K562 (cell line): ENCODE data around the gene RAI1. TPM values are rescaled to one million over a fixed set of nuclear protein-coding genes. Genes with fewer than 3 reads are reported as not detected.

ENCODE experiments used
- ATAC-seq: fragments of 200-7000 bp; cut with Tn5 transposase; 3 replicates; pipeline ENCODE4 v1.9.1; 2020; ENCODE audit warnings: moderate library complexity
- BruUV-seq: library from RNA; stranded (reverse); fragments of 400-500 nt; replicated peaks from 2 replicates; lab custom pipeline; 2021; lab: Mats Ljungman, UMichigan
- CTCF ChIA-PET: fragments of 300-600 bp; formaldehyde crosslinking; extraction: SDS; loops from one replicate; lab custom pipeline; 2021; ENCODE audit warnings: low intra/inter-chr PET ratio; lab: Yijun Ruan, JAX
- POLR2A ChIA-PET: fragments of 300-600, 350-650 bp; sonication (Branson Sonifier 250); formaldehyde crosslinking; extraction: SDS; loops from one replicate; lab custom pipeline; 2021; ENCODE audit warnings: antibody characterized with exemption, inconsistent platforms; lab: Yijun Ruan, JAX
- DNase-seq, 4 experiments: peaks; one replicate each; pipeline versions ENCODE4 v3.0.0 to v3.0.0-alpha.2; 2011 to 2018; ENCODE audit warnings: low spot score in 3 of 4, mixed read lengths in 3 of 4; ENCODE audit errors: extremely low read depth in 1 of 4
- FAIRE-seq: peaks from 2 replicates; lab custom pipeline; 2011; peaks lifted over from hg19 to GRCh38; lab: Jason Lieb, UNC
- H2AFZ ChIP-seq: 2 replicates; pipeline ENCODE4 v1.6.0; 2011; ENCODE audit warnings: low read depth, low read length, control low read depth, inconsistent platforms
- H3K27ac ChIP-seq: fragments of 200-600 bp; 3 replicates; pipeline ENCODE4 v1.8.0; 2011; ENCODE audit warnings: low read depth, mild to moderate bottlenecking, control low read depth, inconsistent platforms, low read length, moderate library complexity, mixed read lengths; ENCODE audit errors: extremely low read depth
- H3K27me3 ChIP-seq, 2 experiments: fragments of 300-600 bp in 1 of 2; 2 replicates in 1 of 2; 3 replicates in 1 of 2; pipeline versions ENCODE4 v1.6.0 to v1.8.0; 2011; ENCODE audit warnings: inconsistent platforms in 2 of 2, low read length in 2 of 2, mild to moderate bottlenecking in 1 of 2, mixed read lengths in 1 of 2, moderate library complexity in 1 of 2; ENCODE audit not compliant: control insufficient read depth in 2 of 2, insufficient read depth in 2 of 2
- H3K36me3 ChIP-seq: fragments of 300-600 bp; 3 replicates; pipeline ENCODE4 v1.8.0; 2011; ENCODE audit warnings: mild to moderate bottlenecking, low read length, inconsistent platforms; ENCODE audit not compliant: control insufficient read depth, insufficient read depth
- H3K4me1 ChIP-seq, 2 experiments: fragments of 200-600 bp in 1 of 2; replicated peaks in 1 of 2; 2 replicates in 1 of 2; 3 replicates in 1 of 2; pipeline versions ENCODE4 v1.5.1 to v1.8.0; 2011; ENCODE audit warnings: inconsistent platforms in 2 of 2, low read length in 2 of 2, mild to moderate bottlenecking in 1 of 2, mixed read lengths in 1 of 2, moderate library complexity in 1 of 2; ENCODE audit not compliant: control insufficient read depth in 2 of 2, insufficient read depth in 2 of 2
- H3K4me2 ChIP-seq: 2 replicates; pipeline ENCODE4 v1.6.1; 2011; ENCODE audit warnings: low read length, control low read depth, inconsistent platforms, mixed read lengths; ENCODE audit not compliant: insufficient read depth
- H3K4me3 ChIP-seq: fragments of 200-600 bp; sonication (generic), shearing (Covaris generic); 2 replicates; pipeline ENCODE4 v1.5.1; 2016; ENCODE audit warnings: control low read depth, inconsistent platforms
- H3K79me2 ChIP-seq: fragments of 200-600 bp; 3 replicates; pipeline ENCODE4 v1.8.0; 2011; ENCODE audit warnings: low read length, inconsistent platforms; ENCODE audit not compliant: control insufficient read depth, insufficient read depth
- H3K9ac ChIP-seq, 2 experiments: 2 replicates each; pipeline versions ENCODE4 v1.6.0 to v1.6.1; 2011; ENCODE audit warnings: low read depth in 2 of 2, low read length in 2 of 2, control low read depth in 1 of 2, inconsistent platforms in 1 of 2, mild to moderate bottlenecking in 1 of 2, mixed read lengths in 1 of 2; ENCODE audit not compliant: insufficient read depth in 1 of 2
- H3K9me1 ChIP-seq: one replicate; pipeline ENCODE4 v1.6.0; 2011; ENCODE audit warnings: inconsistent platforms, mild to moderate bottlenecking, low read length, moderate library complexity; ENCODE audit not compliant: control insufficient read depth, insufficient read depth
- H3K9me3 ChIP-seq: replicated peaks from 2 replicates; pipeline ENCODE4 v1.5.1; 2011; ENCODE audit warnings: low read depth, low read length, inconsistent platforms; ENCODE audit not compliant: control insufficient read depth, insufficient read depth
- H4K20me1 ChIP-seq: replicated peaks from 2 replicates; pipeline ENCODE4 v1.6.1; 2011; ENCODE audit warnings: low read length, inconsistent platforms, mixed read lengths; ENCODE audit not compliant: control insufficient read depth, insufficient read depth
- ARID1B ChIP-seq: fragments of 450-650 bp; IDR thresholded peaks from 2 replicates; pipeline ENCODE4 v1.6.1; 2016; ENCODE audit warnings: antibody characterized with exemption, mild to moderate bottlenecking, inconsistent platforms
- CREB1 ChIP-seq, 2 experiments: sonication (generic) in 1 of 2; formaldehyde crosslinking in 1 of 2; IDR thresholded peaks; 2 replicates each; pipeline versions ENCODE4 v1.6.1 to v1.8.0; 2012 to 2022; ENCODE audit warnings: inconsistent platforms in 1 of 2, mild to moderate bottlenecking in 1 of 2, missing genetic modification reagents in 1 of 2, moderate library complexity in 1 of 2
- CTCFL ChIP-seq: IDR thresholded peaks from 2 replicates; pipeline ENCODE4 v1.6.1; 2011; ENCODE audit warnings: borderline replicate concordance, low read depth, mild to moderate bottlenecking, moderate library complexity, low read length; ENCODE audit not compliant: insufficient read depth, poor library complexity, severe bottlenecking
- EGR1 ChIP-seq: fragments of 450-650 bp; conservative IDR thresholded peaks from 2 replicates; pipeline ENCODE4 v1.6.1; 2017; ENCODE audit warnings: mild to moderate bottlenecking
- ERF ChIP-seq: fragments of 450-650 bp; formaldehyde crosslinking; IDR thresholded peaks from 2 replicates; pipeline ENCODE4 v1.4.0; 2020; ENCODE audit warnings: mild to moderate bottlenecking, mixed read lengths
- GABPB1 ChIP-seq: sonication (generic); formaldehyde crosslinking; IDR thresholded peaks from 2 replicates; pipeline ENCODE4 v1.8.0; 2022; ENCODE audit warnings: mild to moderate bottlenecking, missing genetic modification reagents
- HDAC3 ChIP-seq: fragments of 450-650 bp; IDR thresholded peaks from 2 replicates; pipeline ENCODE4 v1.6.1; 2018; ENCODE audit warnings: borderline replicate concordance, mild to moderate bottlenecking, moderate library complexity; ENCODE audit not compliant: partially characterized antibody
- NCOR1 ChIP-seq: fragments of 450-650 bp; IDR thresholded peaks from 2 replicates; pipeline ENCODE4 v1.6.1; 2016; ENCODE audit warnings: mild to moderate bottlenecking, moderate library complexity
- SIX5 ChIP-seq, 2 experiments: IDR thresholded peaks; 2 replicates each; pipeline ENCODE4 v1.6.1; 2011; ENCODE audit warnings: low read length in 2 of 2, borderline replicate concordance in 1 of 2, low read depth in 1 of 2, mild to moderate bottlenecking in 1 of 2, moderate library complexity in 1 of 2; ENCODE audit not compliant: insufficient read depth in 1 of 2
- ZBTB2 ChIP-seq: fragments of 450-650 bp; IDR thresholded peaks from 2 replicates; pipeline ENCODE4 v1.6.1; 2016; ENCODE audit warnings: antibody characterized with exemption
- ZNF347 ChIP-seq: fragments of 450-650 bp; formaldehyde crosslinking; IDR thresholded peaks from 2 replicates; pipeline ENCODE4 v1.4.0; 2020; ENCODE audit warnings: low read depth, mild to moderate bottlenecking, moderate library complexity
- WGBS: fragments of 100-300 bp; shearing (Covaris generic); methylation state at CpG from one replicate; pipeline ENCODE4 v1.1.6; 2016; ENCODE audit warnings: low coverage, mixed read lengths; ENCODE audit not compliant: insufficient coverage; ENCODE audit errors: missing lambda C conversion rate; 5-methylcytosine and 5-hydroxymethylcytosine counted together
- in situ Hi-C: fragments of 300-500 bp; cut with MboI; formaldehyde crosslinking; loops from 4 replicates; pipeline ENCODE4 v1.15.0; 2018; ENCODE audit warnings: inconsistent platforms, mixed read lengths
- intact Hi-C: fragments of 100-400 bp; cut with micrococcal nuclease; formaldehyde crosslinking; loops from 2 replicates; pipeline ENCODE4 v1.14.2; 2022
- polyA plus RNA-seq, 8 experiments: library from polyadenylated mRNA; depleted of rRNA in 4 of 8; stranded (reverse) in 5 of 8; unstranded in 3 of 8; fragments of >200 nt; fragmentation: Nextera tagmentation in 2 of 8; fragmentation: Illumina TruSeq in 1 of 8; extraction: Ambion mirVana in 2 of 8; extraction: Trizol in 1 of 8; gene quantifications; 2 replicates each; pipeline versions ENCODE4 v1.2.1 to v1.2.3, GENCODE V29; 2011 to 2014; ENCODE audit warnings: inconsistent platforms in 1 of 8, missing spikeins in 1 of 8
- total RNA-seq, 7 experiments: library from RNA; depleted of rRNA in 6 of 7; stranded (reverse); fragments of >200 nt in 6 of 7; fragmentation: Illumina TruSeq in 2 of 7; extraction: Trizol in 2 of 7; gene quantifications; 2 replicates each; pipeline versions ENCODE4 v1.2.1 to v1.2.3, GENCODE V29; 2011 to 2021; ENCODE audit warnings: low replicate concordance in 1 of 7

The RAI1 gene
- total and polyA plus RNA-seq, 9 of the 15 experiments (the other 6 are each of a cell fraction or from before 2014, with no cell fraction given), result 0.68 to 19.9 (median 5.5) TPM

DNA sequence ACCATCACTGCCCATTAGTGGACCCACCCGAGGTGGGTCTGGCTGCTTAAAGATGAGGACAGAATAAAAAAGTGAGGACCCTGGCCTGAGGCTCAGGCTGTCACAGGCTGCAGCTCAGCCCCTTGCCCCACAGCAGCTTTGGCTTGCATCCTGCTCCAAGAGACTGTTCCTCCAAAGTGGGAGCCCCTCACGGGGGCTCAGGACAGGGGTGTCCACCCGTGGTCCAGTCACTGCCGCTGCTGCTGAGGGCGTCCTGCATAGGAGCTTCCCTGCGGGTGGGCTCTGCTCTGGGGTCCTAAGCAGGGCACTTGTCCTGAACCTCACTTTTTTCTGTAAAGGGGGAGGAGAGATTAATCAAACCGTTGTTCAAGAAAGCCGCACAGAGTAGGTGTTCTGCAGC is 107.7 kb downstream of the RAI1 start:
- no peak overlapping the region for H3K27ac ChIP-seq
- WGBS, result 76% methylated on average over 6 of the region's 8 CpGs

More for the DNA sequence above, 107.7 kb downstream of the RAI1 start:
- no peak for FAIRE-seq
- Histone ChIP-seq H4K20me1 (no peaks in the 10 kb centered on the region; the same call in 1 of the 2 replicates), H3K4me1 (peaks cover 0 to 82% of the 10 kb centered on the region in 2 experiments), H3K4me3 (no peak overlapping the region), H3K36me3 (peaks cover 7% of the 10 kb centered on the region; the same call in 2 of the 3 replicates), H3K79me2 (peaks cover 12% of the 10 kb centered on the region; the same call in 1 of the 3 replicates), H3K9me1 (no peaks in the 10 kb centered on the region)
- intact Hi-C loops, result loop anchor here (10.0 kb wide), 1 partner anchor 104 kb away; the partner anchor contains the start of gene RAI1
- ChIA-PET POLR2A (interaction anchor here (0.6 kb wide), 1 partner anchor 464 kb away, joined by 4 read pairs; no protein-coding TSS in a partner anchor), CTCF (no interaction called here)
- no TSS peak for BruUV-seq
- TF ChIP-seq SIX5 (IDR thresholded peaks at IDR 0.05; ENCODE audit: borderline replicate concordance in 1 of 2, insufficient read depth in 1 of 2, low read depth in 1 of 2, low read length in 2 of 2) (no peak), CREB1 (IDR thresholded peaks at IDR 0.05) (no peak), CREB1 (CRISPR knock-in tag; IDR thresholded peaks at IDR 0.05) (no peak), HDAC3 (no peak), ERF (CRISPR knock-in tag) (no peak), ZBTB2 (no peak), EGR1 (no peak), CTCFL (no peak), ZNF347 (CRISPR knock-in tag) (no peak), NCOR1 (no peak), GABPB1 (no peak), ARID1B (no peak)
- TF ChIP-seq, all 486 proteins: peak for 0
- no peak for DNase-seq
- Histone ChIP-seq H3K9me3 (no peaks in the 10 kb centered on the region), H3K27me3 (no peaks in the 10 kb centered on the region), H3K9ac (no peak overlapping the region; a peak in 2 of 4 replicates), H2AFZ (no peak overlapping the region), H3K4me2 (no peak overlapping the region)
- ATAC-seq, result no peak
- in situ Hi-C loops, result no loop called here
